Fibroblast of the conjunctiva (primary cell): ENCODE results near the gene RGS10.
"Not testable (repeated sequence)": the region's sequence is repeated elsewhere in the genome, so short reads cannot be mapped to it uniquely, and the experiment has no call there.

Source experiments
- DNase-seq: peaks from one replicate; pipeline ENCODE4 v3.0.0-alpha.2; 2010; ENCODE audit warnings: low read depth

The RGS10 gene

DNA sequence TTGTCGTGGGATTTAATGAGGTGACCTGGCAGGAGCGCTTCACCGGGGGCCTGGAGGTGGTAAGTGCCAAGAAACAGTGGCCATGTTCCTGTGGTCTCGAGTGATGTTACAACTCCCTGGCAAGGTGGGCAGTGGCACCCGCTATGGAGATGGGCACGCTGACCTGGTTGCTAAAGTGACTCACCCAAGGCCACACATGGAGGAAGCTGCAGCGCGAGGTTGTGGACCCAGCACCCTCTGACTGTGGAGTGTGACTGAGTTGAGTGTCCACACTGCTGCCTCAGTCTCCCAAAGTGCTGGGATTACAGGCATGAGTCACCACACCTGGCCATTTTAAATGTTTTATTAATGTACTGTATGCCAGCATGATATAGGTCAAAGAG lies 73.2 kb downstream of the RGS10 start:
- no peak for DNase-seq

DNA sequence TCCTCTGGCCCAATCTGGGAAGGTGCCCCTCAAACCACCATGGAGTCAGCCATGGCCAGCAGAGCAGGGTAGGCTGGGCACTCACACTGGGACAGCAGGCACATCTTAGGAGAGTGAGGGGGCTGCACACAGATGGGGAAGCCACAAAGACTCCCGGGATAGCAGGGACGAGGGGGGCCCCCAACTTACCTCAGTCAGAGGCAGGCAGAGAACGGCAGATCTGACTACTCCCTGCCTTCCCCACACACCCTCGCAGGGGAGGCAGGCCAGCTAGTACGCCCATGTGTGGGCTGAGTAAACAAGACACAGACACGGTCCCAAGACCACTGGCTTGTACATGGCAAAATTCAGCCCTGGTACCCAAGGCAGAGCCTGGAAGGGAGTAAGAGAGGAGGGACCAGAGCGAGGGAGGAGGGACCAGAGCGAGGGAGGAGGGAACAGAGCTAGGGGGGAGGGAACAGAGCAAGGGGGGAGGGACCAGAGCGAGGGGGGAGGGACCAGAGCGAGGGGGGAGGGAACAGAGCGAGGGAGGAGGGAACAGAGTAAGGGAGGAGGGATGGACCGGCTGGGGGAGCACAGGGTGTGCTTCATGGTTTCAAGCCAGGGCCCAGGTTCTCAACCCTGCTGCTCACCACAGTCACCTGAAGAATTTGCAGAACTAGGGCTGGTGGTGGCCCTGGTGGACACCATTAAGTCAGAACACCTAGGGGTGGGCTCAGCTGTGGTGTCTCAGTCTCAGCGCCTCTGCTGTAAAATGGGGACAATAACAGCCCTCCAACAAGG lies 73.8 kb downstream of the RGS10 start:
- DNase-seq = no peak

DNA sequence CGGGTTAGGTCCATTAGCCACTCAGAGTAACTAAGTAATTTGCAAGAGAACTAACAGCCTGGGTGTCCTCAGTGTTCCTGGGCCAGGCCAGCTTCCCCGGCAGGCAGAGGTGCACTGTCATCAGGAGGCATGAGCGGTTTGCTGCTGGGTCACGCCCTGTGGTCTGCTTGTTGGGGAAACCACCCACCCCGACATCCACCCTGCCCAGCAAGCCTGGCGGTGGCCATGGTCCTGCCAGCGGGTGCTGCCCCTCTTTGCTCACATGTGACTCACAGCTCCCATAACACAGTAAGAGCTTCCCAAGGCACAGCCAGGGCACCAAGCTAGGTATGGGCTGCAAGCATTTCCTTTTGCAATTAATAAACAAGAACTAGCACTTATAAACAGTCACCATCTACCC lies 75.9 kb downstream of the RGS10 start:
- DNase-seq = no peak

DNA sequence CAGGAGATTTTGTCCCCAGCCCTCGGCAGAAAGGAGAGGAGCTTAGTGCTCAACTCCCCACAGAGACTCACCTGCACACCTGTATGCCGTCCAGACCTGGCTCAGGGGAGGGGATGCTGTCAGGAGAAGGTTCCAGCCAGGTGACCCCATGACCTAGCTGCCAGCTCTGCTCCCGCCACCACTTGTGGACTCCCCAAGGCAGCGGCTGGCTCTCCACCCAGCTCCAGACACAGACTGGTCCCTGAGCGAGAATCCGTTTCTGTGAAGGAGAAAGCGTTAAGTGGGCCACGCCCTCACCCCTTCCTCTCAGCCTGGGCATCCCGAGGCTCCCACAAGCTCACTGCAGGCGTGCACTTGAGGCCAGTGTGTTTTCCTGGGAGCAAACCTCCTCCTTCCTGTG lies 76.4 kb downstream of the RGS10 start:
- DNase-seq = no peak

DNA sequence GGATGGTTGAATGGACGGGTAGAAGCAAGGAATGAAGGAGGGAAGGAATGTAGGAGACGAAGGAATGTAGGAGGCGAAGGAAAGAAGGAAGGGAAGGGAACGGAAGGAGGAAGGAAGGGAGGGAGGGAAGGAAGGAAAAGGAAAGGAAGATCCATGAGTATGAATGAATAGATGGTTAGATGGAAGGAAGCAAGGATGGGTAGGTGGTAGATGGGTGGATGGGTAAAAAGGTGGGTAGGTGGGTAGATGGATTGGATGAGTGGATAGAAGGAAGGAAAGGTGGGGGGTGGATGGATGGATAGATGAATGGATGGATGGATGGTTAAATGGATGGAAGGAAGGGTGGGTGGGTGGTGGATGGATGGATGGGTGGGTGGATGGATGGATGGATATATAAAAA lies 77.4 kb downstream of the RGS10 start:
- DNase-seq = no peak

DNA sequence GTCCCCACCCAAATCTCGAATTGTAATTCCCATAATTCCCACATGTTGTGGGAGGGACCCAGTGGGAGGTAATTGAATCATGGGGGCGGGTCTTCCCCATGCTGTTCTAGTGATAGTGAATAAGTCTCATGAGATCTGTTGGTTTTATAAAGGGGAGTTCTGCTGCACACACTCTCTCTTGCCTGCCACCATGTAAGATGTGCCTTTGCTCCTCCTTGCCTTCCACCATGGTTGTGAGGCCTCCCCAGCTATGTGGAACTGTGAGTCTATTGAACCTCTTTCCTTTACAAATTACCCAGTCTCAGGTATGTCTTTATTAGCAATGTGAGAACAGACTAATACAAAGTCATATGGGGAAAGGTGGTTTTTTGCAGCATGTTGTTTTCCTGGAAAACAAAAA lies 79.3 kb downstream of the RGS10 start:
- not testable (repeated sequence) for DNase-seq

DNA sequence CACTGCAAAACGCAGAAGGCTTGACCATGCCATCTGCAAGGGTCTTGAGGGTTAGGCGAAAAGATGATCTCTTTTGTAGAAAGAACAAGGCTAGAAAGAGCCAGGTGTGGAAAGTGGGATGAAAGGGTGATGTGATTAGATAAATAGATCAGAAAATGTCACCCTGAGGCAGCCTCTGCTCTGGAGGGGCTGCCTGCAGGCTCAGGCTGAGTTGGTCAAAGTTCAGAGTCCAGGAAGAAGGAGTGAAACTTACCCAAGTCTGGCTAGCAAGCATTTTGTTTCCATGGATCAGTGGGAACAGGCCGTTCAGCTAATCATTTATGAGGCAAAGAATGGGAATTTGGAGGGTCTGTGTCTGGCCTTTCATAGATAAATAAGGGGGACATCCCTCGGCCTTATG lies 79.7 kb downstream of the RGS10 start:
- no peak for DNase-seq

DNA sequence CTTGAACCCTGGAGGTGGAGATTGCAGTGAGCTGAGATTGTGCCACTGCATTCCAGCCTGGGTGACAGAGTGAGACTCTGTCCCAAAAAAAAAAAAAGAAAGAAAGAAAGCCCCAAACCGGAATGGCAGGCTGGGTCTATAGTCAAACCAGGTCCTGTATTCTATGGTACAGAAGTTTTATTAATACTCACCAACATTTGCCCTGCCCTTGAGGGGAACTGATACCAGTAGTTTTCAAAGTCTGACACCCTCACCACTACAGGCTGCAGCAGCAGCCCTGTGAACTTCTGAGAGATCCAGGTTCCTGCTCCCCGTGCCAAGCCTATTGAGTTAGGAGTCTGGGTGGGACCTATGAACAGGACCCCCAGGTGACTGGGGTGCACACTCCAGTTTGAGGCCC lies 80.6 kb downstream of the RGS10 start:
- no peak for DNase-seq

DNA sequence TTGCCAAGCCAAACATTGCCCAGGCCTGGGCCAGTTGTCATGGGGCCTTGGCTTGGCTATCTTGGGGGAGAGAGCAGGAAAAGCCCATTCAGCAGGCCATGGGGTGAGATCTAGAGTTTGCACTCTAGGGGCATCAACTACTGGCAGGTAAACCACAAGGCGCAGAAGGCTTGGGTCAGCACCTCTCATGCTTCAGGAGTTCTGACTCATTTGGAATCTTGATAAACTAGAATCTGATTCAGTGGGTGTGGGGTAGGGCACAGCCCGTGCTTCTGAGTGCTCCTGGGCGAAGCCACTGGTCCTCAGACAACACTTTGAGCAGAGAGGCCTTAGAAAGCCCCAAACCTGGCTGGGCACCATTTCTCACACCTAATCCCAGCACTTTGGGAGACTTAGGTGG lies 81.1 kb downstream of the RGS10 start:
- DNase-seq = no peak

DNA sequence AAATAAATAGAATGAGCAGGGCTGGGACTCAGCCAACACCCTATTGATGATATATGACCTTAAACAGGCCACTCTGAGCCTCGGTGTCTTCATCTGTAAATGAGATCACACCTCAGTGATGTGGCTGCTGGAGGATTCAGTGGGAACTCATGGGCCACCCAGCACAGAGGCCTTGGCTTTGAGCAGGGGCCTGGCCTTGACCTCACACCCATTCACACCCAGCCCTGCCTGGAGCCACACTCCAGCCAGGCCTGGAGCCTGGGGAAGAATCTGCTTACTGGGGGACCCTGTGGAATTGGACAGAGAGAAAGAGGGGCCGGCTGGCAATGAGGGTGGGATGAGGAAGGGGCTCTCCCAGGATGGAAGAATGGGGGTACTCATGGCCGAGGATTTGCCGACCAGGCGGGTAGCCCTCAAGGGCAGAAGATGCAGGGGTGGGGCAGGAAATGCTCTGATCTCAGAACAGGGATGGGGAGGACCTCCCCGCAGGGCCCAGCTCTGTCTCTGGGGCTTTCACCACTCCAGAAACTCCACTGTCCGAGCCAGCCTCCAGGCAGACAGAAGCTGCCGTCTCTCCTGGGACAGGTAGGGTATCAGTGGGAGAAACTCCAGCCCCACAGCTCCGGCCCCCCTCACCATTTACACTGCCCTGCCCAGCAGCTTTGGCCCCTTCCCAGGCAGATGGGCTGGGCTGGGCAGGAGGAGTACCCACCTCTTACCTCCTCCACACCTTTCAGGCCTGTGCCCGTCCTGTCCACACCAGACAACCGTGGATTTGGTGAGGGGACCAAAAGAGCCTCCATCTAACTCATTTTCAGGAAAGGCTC lies 81.9 kb downstream of the RGS10 start:
- no peak for DNase-seq

DNA sequence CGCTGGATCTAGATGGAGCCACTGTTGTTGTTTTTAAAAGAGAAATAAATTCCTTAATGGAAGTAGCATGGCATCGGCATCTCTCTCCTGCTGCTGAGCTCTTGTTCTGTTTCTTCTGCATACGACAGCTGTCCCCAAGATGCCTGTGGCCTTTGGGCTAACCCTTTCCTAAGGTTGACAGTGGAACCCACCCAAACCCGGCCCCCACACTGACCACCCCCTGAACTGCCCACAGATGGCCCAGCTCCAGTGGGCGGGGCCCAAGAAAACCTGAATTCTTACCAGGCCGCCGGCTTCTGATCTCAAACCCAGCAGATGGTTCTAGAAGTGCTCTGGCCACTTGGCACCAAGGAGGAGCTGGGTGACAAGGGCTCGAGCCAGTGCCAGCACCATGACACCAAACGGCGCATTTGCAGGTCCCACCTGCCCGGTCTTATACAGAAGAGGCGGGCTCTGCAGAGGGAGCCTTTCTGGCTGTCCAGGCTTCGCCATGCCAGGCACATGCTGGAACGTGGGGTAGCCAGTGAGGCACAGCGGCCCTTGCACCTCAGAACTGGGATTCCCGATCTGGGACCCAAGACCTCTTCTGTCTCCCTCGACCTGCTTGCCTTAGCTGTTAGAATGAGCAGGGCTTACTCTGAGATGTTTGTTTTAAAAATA lies 82.7 kb downstream of the RGS10 start:
- DNase-seq = no peak

DNA sequence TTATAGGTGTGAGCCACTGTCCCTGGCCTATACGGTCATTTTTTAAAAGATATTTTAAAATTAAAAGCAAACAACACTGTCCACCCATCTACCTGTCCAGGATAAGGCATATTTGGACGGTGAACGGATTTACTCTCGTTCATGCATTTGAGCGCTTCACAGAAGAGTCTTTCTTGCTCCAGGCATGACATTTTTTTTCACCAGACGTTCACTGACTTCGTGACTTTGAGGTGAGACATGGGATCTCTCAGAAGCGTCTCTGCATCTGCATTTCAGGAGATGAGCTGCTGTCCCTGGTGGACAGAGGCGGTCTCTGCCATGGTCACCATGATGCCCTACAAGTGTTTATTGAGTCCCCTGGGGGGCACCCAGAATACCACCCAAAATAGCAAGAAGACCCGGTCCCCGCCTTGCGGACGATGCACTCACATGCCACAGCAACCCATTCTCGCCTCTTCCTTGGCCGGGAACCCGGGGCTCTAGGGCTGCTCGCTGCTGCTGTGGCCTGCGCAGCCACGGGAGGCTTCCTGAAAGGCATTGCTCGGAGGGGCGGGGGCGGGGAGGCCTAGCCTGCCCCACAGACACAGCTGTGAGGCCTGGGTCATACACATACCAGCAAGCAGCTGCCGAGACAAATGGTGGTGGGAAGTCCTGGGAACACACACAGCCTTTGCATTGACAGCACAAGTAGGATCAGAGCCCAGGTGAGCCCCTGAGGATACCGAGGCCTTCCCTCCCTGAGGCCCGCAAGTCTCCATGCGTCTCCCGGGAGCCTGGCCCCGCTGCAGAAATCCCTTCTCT lies 84.4 kb downstream of the RGS10 start:
- no peak for DNase-seq

DNA sequence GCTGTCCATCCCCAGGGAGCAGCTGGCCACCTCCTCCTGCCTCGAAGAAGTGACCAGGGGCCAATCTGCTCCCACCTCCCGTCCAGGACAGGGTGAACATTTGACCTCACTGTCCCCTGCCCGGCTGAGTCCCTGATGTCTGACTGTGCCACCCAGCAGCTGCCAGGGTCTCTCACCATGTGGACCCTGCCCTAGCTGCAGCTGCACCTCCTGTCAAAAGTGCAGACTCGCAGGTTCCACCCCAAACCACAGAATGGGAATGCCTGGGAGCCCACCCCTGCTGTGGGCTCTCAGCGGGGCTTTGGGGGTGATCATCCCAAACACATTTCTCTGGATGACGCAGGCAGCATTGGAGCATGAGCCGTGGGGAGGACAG lies 86.1 kb downstream of the RGS10 start:
- DNase-seq = no peak

DNA sequence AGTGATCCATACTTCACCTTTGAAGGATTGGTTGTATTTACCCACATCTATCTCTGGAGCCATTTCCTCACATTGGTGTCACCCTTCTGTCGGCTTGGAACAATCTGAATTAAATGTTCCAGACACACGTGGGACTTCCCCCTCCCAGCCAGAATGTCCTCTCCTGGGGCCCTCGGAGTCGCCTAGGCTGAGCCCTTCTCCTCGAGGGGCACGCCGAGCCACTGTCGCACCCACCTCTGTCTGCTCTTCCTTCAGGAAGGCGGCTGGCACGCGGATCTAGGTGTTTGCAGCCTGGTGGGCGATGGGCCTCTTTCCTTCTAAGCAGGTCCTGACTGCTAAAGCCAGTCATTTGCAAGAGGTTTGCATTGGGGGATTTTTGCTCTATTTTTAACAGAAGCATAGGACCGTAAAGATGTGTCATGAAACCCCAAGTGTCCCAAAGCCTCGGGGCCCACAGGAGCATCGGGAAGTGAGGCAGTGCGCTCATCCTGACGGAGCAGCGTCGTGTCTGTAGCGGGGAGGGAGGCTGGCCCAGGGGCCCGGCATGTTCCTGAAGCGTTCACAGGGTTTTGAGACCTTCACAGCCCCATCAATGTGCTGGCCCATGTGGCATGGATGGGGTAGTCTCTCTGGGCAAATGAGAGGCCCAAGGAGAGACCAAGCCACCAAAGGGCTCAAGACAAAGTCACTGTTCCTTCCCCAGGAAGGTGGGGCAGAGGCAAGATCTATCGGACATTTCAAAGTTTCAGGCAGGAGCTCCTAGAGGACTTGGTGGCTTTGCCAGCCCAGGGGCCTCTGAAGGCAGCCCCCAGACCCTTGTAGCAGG lies 86.7 kb downstream of the RGS10 start:
- DNase-seq = no peak

DNA sequence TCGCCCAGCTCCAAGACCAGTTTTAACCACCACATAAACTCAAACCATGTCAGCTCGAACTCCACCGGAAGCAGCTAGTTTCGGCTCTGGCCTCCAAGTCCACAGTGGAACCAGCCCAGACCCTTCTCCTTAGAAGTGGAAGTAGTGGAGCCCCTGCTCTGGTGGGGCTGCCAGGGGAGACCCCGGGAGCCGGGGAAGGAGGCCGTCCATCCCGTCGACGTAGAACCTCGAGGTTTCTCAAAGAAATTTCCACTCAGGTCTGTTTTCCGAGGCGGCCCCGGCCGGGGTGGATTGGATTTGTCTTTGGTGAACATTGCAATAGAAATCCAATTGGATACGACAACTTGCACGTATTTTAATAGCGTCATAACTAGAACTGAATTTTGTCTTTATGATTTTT lies 87.5 kb downstream of the RGS10 start:
- DNase-seq = no peak

DNA sequence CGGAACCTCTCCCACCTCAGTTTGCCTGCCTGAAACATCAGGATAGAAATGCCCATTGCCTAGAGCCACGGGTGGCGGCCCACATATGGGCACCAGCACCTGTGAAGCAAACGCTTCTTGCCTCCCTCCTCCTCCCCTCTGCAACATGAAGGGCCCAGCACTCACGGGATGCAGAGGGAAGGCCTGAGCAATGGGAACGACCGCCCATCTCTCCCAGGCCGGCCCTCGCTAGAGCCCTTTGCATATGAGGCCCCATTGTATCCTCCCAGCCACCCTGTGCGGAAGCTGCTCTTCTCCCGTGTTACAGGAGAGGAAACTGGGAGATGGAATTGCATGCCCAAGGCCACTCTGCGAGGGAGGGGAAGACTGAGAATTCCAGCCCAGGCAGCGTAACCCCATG lies 88.2 kb downstream of the RGS10 start:
- DNase-seq = no peak

DNA sequence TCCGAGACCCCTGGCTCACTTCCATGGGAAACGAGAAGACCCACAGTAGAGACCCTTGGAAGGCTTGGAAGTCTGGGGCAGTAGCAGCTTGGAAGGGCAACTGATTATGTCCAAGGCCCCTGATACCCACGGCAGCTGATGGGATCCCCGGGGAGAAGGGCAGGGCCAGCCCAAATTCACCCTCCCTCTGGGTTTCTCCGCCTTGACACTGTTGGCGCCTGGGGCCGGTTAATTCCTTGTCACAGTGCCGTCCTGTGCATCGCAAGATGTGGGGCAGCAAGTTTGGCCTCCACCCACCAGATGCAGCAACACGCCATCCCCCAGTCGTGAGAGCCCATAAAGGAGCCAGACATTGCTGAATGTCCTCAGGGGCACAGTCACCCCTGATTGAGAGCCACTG lies 89.2 kb downstream of the RGS10 start:
- no peak for DNase-seq

DNA sequence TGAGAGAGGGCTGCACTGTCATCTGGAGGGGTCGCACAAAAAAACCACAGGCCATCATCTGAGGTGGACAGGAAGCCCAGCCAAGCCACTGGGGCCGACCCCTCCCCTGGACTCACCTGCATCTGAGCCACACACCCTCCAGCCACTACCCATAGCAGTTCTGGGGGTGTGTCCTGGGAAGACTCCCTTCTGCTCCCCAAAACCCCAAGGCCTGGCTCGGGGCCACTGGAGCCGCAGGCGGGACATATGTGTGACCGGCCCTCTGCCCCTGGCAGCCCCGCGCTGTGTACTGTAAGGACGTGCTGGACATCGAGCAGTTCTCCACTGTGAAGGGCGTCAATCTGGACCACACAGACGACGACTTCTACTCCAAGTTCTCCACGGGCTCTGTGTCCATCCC lies 90.1 kb downstream of the RGS10 start:
- no peak for DNase-seq

DNA sequence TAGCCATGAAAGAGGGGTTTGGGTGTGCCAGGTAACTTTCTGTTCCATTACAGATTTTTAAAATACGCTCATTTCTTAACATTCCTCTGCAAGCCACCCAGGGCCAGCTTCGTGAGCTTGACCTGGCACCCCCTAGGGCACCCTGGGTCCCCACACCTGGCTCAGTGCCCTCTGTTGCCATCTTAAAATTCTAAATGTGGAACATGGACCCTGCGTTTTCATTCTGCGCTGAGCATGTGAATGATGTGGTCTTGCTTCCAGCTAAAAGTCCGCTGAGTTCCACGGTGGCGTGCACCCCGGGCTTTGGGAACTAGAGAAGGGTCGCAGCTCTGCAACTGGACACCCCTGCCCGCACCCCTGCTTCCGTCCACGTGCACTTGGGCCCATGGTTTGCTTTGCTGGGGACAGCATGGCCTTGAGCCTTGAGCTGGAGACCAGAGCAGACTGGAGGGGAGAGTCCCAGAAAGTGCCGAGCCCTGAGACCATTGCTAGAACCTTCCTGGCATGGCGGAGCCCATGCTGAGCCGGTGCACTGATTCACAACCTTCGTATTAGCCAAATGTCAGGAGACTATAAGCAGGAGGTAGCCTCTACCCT lies 91.1 kb downstream of the RGS10 start:
- DNase-seq = no peak

DNA sequence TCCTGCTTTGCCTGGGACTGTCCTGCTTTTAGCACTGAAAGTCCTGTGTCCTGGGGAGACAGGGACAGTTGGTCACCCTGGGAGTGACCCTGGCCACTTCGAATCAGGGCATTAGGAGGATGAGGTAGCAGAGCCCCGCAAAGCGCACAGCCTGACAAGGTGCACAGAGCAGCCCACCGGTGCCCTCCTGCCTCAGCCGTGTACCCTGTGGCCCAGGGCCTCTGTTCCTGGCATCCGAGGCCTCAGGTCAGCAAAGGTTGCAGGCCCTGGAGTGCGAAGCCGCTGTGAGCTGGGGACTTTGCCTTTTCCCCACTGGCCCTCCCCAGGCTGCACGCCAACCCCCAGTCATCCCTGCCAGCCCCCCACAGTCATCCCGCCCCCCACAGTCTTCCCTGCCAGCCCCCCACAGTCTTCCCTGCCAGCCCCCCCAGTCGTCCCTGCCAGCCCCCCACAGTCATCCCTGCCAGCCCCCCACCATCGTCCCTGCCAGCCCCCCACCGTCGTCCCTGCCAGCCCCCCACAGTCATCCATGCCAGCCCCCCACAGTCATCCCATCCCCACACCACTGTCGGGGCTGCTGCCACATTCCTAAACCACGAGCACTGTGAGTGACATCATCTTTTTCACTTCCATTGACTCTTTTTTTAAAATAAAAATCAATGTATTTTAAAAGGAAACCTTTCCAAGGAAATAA lies 91.8 kb downstream of the RGS10 start:
- DNase-seq = no peak
